HEK293 (cell line): ENCODE results near the gene CLDN3.

Source experiments
- ATF2 ChIP-seq: fragments of 450-650 bp; formaldehyde crosslinking; IDR thresholded peaks from 2 replicates; pipeline ENCODE4 v1.5.1; 2016; ENCODE audit warnings: missing biosample characterization, missing genetic modification characterization, low read depth
- BCL11A ChIP-seq: fragments of 450-650 bp; formaldehyde crosslinking; IDR thresholded peaks from 2 replicates; pipeline ENCODE4 v1.5.1; 2016; ENCODE audit warnings: low read depth, missing biosample characterization, missing genetic modification characterization
- CTCF ChIP-seq: fragments of 450-650 bp; formaldehyde crosslinking; IDR thresholded peaks from 2 replicates; pipeline ENCODE4 v1.5.1; 2016; ENCODE audit warnings: missing biosample characterization, missing genetic modification characterization
- SP2 ChIP-seq: fragments of 450-650 bp; formaldehyde crosslinking; IDR thresholded peaks from 2 replicates; pipeline ENCODE4 v1.5.1; 2016; ENCODE audit warnings: missing biosample characterization, missing genetic modification characterization
- YY1 ChIP-seq: fragments of 450-650 bp; formaldehyde crosslinking; IDR thresholded peaks from 2 replicates; pipeline ENCODE4 v1.5.1; 2018; ENCODE audit warnings: missing biosample characterization, missing genetic modification characterization
- ZNF792 ChIP-seq: fragments of 450-650 bp; formaldehyde crosslinking; IDR thresholded peaks from 2 replicates; pipeline ENCODE4 v1.5.1; 2016; ENCODE audit warnings: missing biosample characterization, missing genetic modification characterization
- ZXDB ChIP-seq: fragments of 450-650 bp; formaldehyde crosslinking; IDR thresholded peaks from 2 replicates; pipeline ENCODE4 v1.5.1; 2016; ENCODE audit warnings: missing biosample characterization, missing genetic modification characterization

DNA sequence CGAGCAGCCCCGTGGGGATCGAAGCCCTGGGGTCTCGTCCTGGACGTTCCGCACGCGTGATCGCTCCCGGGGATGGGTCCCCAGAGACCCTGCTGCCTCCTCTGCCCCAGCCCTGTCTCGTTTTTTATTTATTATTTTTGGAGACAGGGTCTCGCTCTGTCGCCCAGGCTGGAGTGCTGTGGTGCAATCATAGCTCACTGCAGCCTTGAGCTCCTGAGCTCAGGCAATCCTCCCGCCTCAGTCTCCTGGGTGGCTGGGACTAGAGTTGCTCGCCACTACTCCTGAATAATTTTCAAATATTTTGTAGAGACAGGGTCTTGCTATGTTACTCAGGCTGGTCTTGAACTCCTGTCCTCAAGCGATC is 50.3 kb downstream of the CLDN3 start:
- TF ChIP-seq CTCF (tag by site-specific recombination), result no peak
- TF ChIP-seq YY1 (tag by site-specific recombination), result no peak
- no peak for TF ChIP-seq ZNF792
- no peak for TF ChIP-seq SP2 (tag by site-specific recombination)
- no peak for TF ChIP-seq ZXDB
- no peak for TF ChIP-seq BCL11A (tag by site-specific recombination)
- no peak for TF ChIP-seq ATF2 (tag by site-specific recombination)
